Measurements from ENCODE around the gene PGA5.
"Not testable (repeated sequence)": the region's sequence is repeated elsewhere in the genome, so short reads cannot be mapped to it uniquely, and the experiment has no call there.

DNA sequence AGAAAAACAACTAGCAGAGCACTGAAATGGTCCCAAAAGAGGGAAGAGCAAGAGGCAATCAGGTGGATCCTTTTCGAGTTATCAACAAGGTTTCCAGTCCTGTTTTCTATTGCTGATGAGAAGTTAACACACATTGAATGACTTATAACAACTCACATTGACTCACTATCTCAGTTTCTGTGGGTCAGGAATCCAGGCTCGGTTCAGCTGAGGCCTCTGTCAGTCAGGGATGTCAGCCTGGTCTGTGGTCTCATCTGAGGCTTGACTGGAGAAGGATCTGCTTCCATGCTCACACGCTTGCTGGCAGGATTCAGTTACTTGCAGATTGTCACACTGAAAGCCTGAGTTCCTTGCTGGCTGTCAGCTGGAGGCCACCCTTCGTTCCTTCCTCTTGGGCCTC is 22.7 kb upstream of the PGA5 start:
- TF ChIP-seq, protein P1, sequence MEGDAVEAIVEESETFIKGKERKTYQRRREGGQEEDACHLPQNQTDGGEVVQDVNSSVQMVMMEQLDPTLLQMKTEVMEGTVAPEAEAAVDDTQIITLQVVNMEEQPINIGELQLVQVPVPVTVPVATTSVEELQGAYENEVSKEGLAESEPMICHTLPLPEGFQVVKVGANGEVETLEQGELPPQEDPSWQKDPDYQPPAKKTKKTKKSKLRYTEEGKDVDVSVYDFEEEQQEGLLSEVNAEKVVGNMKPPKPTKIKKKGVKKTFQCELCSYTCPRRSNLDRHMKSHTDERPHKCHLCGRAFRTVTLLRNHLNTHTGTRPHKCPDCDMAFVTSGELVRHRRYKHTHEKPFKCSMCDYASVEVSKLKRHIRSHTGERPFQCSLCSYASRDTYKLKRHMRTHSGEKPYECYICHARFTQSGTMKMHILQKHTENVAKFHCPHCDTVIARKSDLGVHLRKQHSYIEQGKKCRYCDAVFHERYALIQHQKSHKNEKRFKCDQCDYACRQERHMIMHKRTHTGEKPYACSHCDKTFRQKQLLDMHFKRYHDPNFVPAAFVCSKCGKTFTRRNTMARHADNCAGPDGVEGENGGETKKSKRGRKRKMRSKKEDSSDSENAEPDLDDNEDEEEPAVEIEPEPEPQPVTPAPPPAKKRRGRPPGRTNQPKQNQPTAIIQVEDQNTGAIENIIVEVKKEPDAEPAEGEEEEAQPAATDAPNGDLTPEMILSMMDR (conservative IDR thresholded peaks at IDR 0.05; ENCODE audit: low read depth in 2 of 2): not testable (repeated sequence)
- TF ChIP-seq, protein P2, sequence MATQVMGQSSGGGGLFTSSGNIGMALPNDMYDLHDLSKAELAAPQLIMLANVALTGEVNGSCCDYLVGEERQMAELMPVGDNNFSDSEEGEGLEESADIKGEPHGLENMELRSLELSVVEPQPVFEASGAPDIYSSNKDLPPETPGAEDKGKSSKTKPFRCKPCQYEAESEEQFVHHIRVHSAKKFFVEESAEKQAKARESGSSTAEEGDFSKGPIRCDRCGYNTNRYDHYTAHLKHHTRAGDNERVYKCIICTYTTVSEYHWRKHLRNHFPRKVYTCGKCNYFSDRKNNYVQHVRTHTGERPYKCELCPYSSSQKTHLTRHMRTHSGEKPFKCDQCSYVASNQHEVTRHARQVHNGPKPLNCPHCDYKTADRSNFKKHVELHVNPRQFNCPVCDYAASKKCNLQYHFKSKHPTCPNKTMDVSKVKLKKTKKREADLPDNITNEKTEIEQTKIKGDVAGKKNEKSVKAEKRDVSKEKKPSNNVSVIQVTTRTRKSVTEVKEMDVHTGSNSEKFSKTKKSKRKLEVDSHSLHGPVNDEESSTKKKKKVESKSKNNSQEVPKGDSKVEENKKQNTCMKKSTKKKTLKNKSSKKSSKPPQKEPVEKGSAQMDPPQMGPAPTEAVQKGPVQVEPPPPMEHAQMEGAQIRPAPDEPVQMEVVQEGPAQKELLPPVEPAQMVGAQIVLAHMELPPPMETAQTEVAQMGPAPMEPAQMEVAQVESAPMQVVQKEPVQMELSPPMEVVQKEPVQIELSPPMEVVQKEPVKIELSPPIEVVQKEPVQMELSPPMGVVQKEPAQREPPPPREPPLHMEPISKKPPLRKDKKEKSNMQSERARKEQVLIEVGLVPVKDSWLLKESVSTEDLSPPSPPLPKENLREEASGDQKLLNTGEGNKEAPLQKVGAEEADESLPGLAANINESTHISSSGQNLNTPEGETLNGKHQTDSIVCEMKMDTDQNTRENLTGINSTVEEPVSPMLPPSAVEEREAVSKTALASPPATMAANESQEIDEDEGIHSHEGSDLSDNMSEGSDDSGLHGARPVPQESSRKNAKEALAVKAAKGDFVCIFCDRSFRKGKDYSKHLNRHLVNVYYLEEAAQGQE (IDR thresholded peaks at IDR 0.05; ENCODE audit: unreplicated experiment): not testable (repeated sequence)
- not testable (repeated sequence) for TF ChIP-seq POLR2AphosphoS5 (IDR thresholded peaks at IDR 0.05; ENCODE audit: low read depth); EZH2phosphoT487 (IDR thresholded peaks at IDR 0.05; ENCODE audit: unreplicated experiment); EZH2 (IDR thresholded peaks at IDR 0.05; ENCODE audit: low read depth, unreplicated experiment)
- TF ChIP-seq, protein P3, sequence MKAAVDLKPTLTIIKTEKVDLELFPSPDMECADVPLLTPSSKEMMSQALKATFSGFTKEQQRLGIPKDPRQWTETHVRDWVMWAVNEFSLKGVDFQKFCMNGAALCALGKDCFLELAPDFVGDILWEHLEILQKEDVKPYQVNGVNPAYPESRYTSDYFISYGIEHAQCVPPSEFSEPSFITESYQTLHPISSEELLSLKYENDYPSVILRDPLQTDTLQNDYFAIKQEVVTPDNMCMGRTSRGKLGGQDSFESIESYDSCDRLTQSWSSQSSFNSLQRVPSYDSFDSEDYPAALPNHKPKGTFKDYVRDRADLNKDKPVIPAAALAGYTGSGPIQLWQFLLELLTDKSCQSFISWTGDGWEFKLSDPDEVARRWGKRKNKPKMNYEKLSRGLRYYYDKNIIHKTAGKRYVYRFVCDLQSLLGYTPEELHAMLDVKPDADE (IDR thresholded peaks at IDR 0.05): not testable (repeated sequence)
